ENCODE measurements around the gene LRRC74A.
"Not testable (repeated sequence)": the region's sequence is repeated elsewhere in the genome, so short reads cannot be mapped to it uniquely, and the experiment has no call there.

LRRC74A gene

GRCh38 chr14:76880449-76880848, 54.2 kb downstream of the LRRC74A start:
- no peaks in the 10 kb centered on the region for H3K27me3 Mint-ChIP-seq
- H3K27ac Mint-ChIP-seq: no peak overlapping the region
- H3K4me1 Mint-ChIP-seq (ENCODE audit: low read depth): no peaks in the 10 kb centered on the region
- no peak overlapping the region for H3K4me3 Mint-ChIP-seq
- no peaks in the 10 kb centered on the region for H3K9me3 Mint-ChIP-seq
- H3K36me3 Mint-ChIP-seq (ENCODE audit: low read depth): no peaks in the 10 kb centered on the region

- H3K27me3 Mint-ChIP-seq: no peaks in the 10 kb centered on the region
- H3K36me3 Mint-ChIP-seq (ENCODE audit: low read depth): no peaks in the 10 kb centered on the region
- H3K9me3 Mint-ChIP-seq: no peaks in the 10 kb centered on the region
- no peak overlapping the region for H3K4me3 Mint-ChIP-seq
- H3K4me1 Mint-ChIP-seq (ENCODE audit: low read depth): no peaks in the 10 kb centered on the region
- H3K27ac Mint-ChIP-seq: no peak overlapping the region
Measured at GRCh38 chr14:76881348-76881747, 55.1 kb downstream of the LRRC74A start.

- no peak overlapping the region for H3K4me3 Mint-ChIP-seq
- H3K27ac Mint-ChIP-seq: no peak overlapping the region
- no peaks in the 10 kb centered on the region for H3K9me3 Mint-ChIP-seq
- no peaks in the 10 kb centered on the region for H3K36me3 Mint-ChIP-seq (ENCODE audit: low read depth)
- no peaks in the 10 kb centered on the region for H3K4me1 Mint-ChIP-seq (ENCODE audit: low read depth)
- no peaks in the 10 kb centered on the region for H3K27me3 Mint-ChIP-seq
Measured at GRCh38 chr14:76882651-76883050, 56.4 kb downstream of the LRRC74A start.

GRCh38 chr14:76883447-76883846, 57.2 kb downstream of the LRRC74A start:
- no peaks in the 10 kb centered on the region for H3K36me3 Mint-ChIP-seq (ENCODE audit: low read depth)
- no peaks in the 10 kb centered on the region for H3K4me1 Mint-ChIP-seq (ENCODE audit: low read depth)
- no peaks in the 10 kb centered on the region for H3K9me3 Mint-ChIP-seq
- no peak overlapping the region for H3K4me3 Mint-ChIP-seq
- no peak overlapping the region for H3K27ac Mint-ChIP-seq
- no peaks in the 10 kb centered on the region for H3K27me3 Mint-ChIP-seq

GRCh38 chr14:76884394-76884793, 58.2 kb downstream of the LRRC74A start:
- Mint-ChIP-seq H3K4me1 (ENCODE audit: low read depth) (no peaks in the 10 kb centered on the region), H3K4me3 (no peak overlapping the region), H3K27ac (no peak overlapping the region), H3K36me3 (ENCODE audit: low read depth) (no peaks in the 10 kb centered on the region), H3K27me3 (no peaks in the 10 kb centered on the region), H3K9me3 (no peaks in the 10 kb centered on the region)

GRCh38 chr14:76884853-76885276, 58.7 kb downstream of the LRRC74A start:
- H3K27me3 Mint-ChIP-seq: no peaks in the 10 kb centered on the region
- H3K9me3 Mint-ChIP-seq: no peaks in the 10 kb centered on the region
- no peak overlapping the region for H3K27ac Mint-ChIP-seq
- no peaks in the 10 kb centered on the region for H3K4me1 Mint-ChIP-seq (ENCODE audit: low read depth)
- H3K36me3 Mint-ChIP-seq (ENCODE audit: low read depth): no peaks in the 10 kb centered on the region
- no peak overlapping the region for H3K4me3 Mint-ChIP-seq

GRCh38 chr14:76887191-76887590, 61.0 kb downstream of the LRRC74A start:
- H3K27ac Mint-ChIP-seq: no peak overlapping the region
- no peak overlapping the region for H3K4me3 Mint-ChIP-seq
- H3K27me3 Mint-ChIP-seq: no peaks in the 10 kb centered on the region
- H3K9me3 Mint-ChIP-seq: no peaks in the 10 kb centered on the region
- no peaks in the 10 kb centered on the region for H3K36me3 Mint-ChIP-seq (ENCODE audit: low read depth)
- H3K4me1 Mint-ChIP-seq (ENCODE audit: low read depth): no peaks in the 10 kb centered on the region

- peaks cover 3% of the 10 kb centered on the region for H3K9me3 Mint-ChIP-seq
- no peak overlapping the region for H3K27ac Mint-ChIP-seq
Measured at GRCh38 chr14:76891391-76891790, 65.2 kb downstream of the LRRC74A start.

GRCh38 chr14:76894308-76894707, 68.1 kb downstream of the LRRC74A start:
- no peak overlapping the region for H3K27ac Mint-ChIP-seq
- no peaks in the 10 kb centered on the region for H3K27me3 Mint-ChIP-seq
- peaks cover 3% of the 10 kb centered on the region for H3K9me3 Mint-ChIP-seq
- peaks cover 4% of the 10 kb centered on the region for H3K36me3 Mint-ChIP-seq (ENCODE audit: low read depth)
- H3K4me1 Mint-ChIP-seq (ENCODE audit: low read depth): no peaks in the 10 kb centered on the region
- H3K4me3 Mint-ChIP-seq: no peak overlapping the region

More at GRCh38 chr14:76891391-76891790, 65.2 kb downstream of the LRRC74A start:
- H3K27me3 Mint-ChIP-seq: no peaks in the 10 kb centered on the region
- peaks cover 4% of the 10 kb centered on the region for H3K36me3 Mint-ChIP-seq (ENCODE audit: low read depth)
- no peaks in the 10 kb centered on the region for H3K4me1 Mint-ChIP-seq (ENCODE audit: low read depth)
- no peak overlapping the region for H3K4me3 Mint-ChIP-seq

- H3K4me3 Mint-ChIP-seq; H3K27ac Mint-ChIP-seq; H3K27me3 Mint-ChIP-seq; H3K4me1 Mint-ChIP-seq (ENCODE audit: low read depth); H3K36me3 Mint-ChIP-seq (ENCODE audit: low read depth); H3K9me3 Mint-ChIP-seq: not testable (repeated sequence)
Measured at GRCh38 chr14:76898006-76898405, 71.8 kb downstream of the LRRC74A start.

- H3K9me3 Mint-ChIP-seq: no peaks in the 10 kb centered on the region
Measured at GRCh38 chr14:76900682-76901081, 74.5 kb downstream of the LRRC74A start.

GRCh38 chr14:76901171-76902055, 75.2 kb downstream of the LRRC74A start:
- Mint-ChIP-seq H3K27ac (no peak overlapping the region), H3K27me3 (no peaks in the 10 kb centered on the region), H3K4me3 (no peak overlapping the region), H3K4me1 (ENCODE audit: low read depth) (peaks cover 18% of the 10 kb centered on the region), H3K36me3 (ENCODE audit: low read depth) (no peaks in the 10 kb centered on the region), H3K9me3 (no peaks in the 10 kb centered on the region)

More at GRCh38 chr14:76900682-76901081, 74.5 kb downstream of the LRRC74A start:
- H3K27ac Mint-ChIP-seq: no peak overlapping the region
- no peaks in the 10 kb centered on the region for H3K27me3 Mint-ChIP-seq
- H3K36me3 Mint-ChIP-seq (ENCODE audit: low read depth): no peaks in the 10 kb centered on the region
- H3K4me3 Mint-ChIP-seq: no peak overlapping the region
- peaks cover 18% of the 10 kb centered on the region for H3K4me1 Mint-ChIP-seq (ENCODE audit: low read depth)

GRCh38 chr14:76902591-76902990, 76.4 kb downstream of the LRRC74A start:
- no peaks in the 10 kb centered on the region for H3K36me3 Mint-ChIP-seq (ENCODE audit: low read depth)
- no peak overlapping the region for H3K27ac Mint-ChIP-seq
- peaks cover 22% of the 10 kb centered on the region for H3K4me1 Mint-ChIP-seq (ENCODE audit: low read depth)
- H3K27me3 Mint-ChIP-seq: no peaks in the 10 kb centered on the region
- no peak overlapping the region for H3K4me3 Mint-ChIP-seq
- H3K9me3 Mint-ChIP-seq: no peaks in the 10 kb centered on the region

GRCh38 chr14:76904100-76904739, 78.0 kb downstream of the LRRC74A start:
- no peak overlapping the region for H3K4me3 Mint-ChIP-seq
- no peaks in the 10 kb centered on the region for H3K36me3 Mint-ChIP-seq (ENCODE audit: low read depth)
- peaks cover 30% of the 10 kb centered on the region for H3K4me1 Mint-ChIP-seq (ENCODE audit: low read depth)
- H3K27ac Mint-ChIP-seq: no peak overlapping the region
- no peaks in the 10 kb centered on the region for H3K27me3 Mint-ChIP-seq
- no peaks in the 10 kb centered on the region for H3K9me3 Mint-ChIP-seq

- Mint-ChIP-seq H3K9me3 (no peaks in the 10 kb centered on the region), H3K36me3 (ENCODE audit: low read depth) (no peaks in the 10 kb centered on the region), H3K4me3 (peak overlapping the region; percentile 43), H3K4me1 (ENCODE audit: low read depth) (peaks cover 32% of the 10 kb centered on the region), H3K27ac (peak overlapping the region; percentile 58), H3K27me3 (no peaks in the 10 kb centered on the region)
Measured at GRCh38 chr14:76904740-76905569, 78.7 kb downstream of the LRRC74A start.
